A204.1 (cell line): ENCODE results near the gene EXD2.
"Not testable (repeated sequence)": the region's sequence is repeated elsewhere in the genome, so short reads cannot be mapped to it uniquely, and the experiment has no call there.

Experiments used
- FAIRE-seq: peaks from 2 replicates; lab custom pipeline; 2012; peaks lifted over from hg19 to GRCh38; lab: Jason Lieb, UNC

Gene EXD2

GRCh38 chr14:69281450-69282169 lies 90.3 kb downstream of the EXD2 start:
- FAIRE-seq, result no peak

GRCh38 chr14:69282448-69282847 lies 91.2 kb downstream of the EXD2 start:
- FAIRE-seq, result no peak

GRCh38 chr14:69284170-69284569 lies 92.9 kb downstream of the EXD2 start:
- no peak for FAIRE-seq

GRCh38 chr14:69285661-69286255 lies 94.5 kb downstream of the EXD2 start:
- no peak for FAIRE-seq

GRCh38 chr14:69287098-69288010 lies 96.1 kb downstream of the EXD2 start:
- FAIRE-seq, result no peak

GRCh38 chr14:69288011-69288771 lies 96.9 kb downstream of the EXD2 start:
- no peak for FAIRE-seq

- FAIRE-seq, result no peak
Observed at GRCh38 chr14:69288956-69289705, 97.8 kb downstream of the EXD2 start.

GRCh38 chr14:69289811-69290520 lies 98.7 kb downstream of the EXD2 start:
- FAIRE-seq, result no peak

- FAIRE-seq, result not testable (repeated sequence)
Observed at GRCh38 chr14:69290881-69291280, 99.6 kb downstream of the EXD2 start.

- no peak for FAIRE-seq
Observed at GRCh38 chr14:69291396-69291795, 100.1 kb downstream of the EXD2 start.

GRCh38 chr14:69291891-69292561 lies 100.7 kb downstream of the EXD2 start:
- no peak for FAIRE-seq
